DMS53 (cell line): ENCODE measurements around the gene PDE6B.
"Not testable (repeated sequence)": the region's sequence is repeated elsewhere in the genome, so short reads cannot be mapped to it uniquely, and the experiment has no call there.

Experiments
- DNase-seq: peaks from one replicate; lab custom pipeline; 2025; lab: John Stamatoyannopoulos, UW

Gene PDE6B

GRCh38 chr4:622071-622995, 3.0 kb upstream of the PDE6B start:
- DNase-seq, result peak; percentile 48

GRCh38 chr4:622996-623913, 2.1 kb upstream of the PDE6B start:
- no peak for DNase-seq

DNA sequence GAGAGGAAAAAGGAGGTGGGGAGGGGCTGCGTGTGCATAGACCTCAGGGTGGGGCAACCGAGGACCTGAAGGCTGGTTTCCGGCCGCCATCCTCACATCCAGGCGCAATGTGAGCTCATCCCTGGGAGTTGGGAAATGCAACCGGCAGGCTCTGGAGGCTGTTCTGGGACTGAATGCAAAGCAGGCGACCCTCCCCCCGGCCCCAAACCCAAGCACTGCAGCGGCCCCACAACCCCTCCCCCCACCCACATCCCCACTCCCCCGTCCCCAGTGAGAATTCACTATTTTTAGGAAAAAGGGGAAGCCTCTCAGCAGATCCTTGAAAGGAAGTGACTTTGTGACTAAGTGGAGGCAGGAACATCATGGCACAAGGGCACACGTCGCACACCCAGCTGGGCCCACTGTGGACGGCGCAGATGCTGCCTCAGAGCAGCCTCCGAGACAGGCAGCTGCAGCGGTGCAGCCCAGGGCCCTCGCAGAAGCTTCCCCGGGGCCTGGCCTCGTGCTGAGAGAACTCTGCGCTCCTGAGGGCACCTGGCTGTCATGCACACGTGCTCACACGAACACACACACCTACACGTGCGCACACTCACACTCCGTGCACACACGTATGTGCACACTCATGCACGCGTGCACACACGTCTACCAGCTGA, 1.3 kb upstream of the PDE6B start:
- DNase-seq, result no peak

DNA sequence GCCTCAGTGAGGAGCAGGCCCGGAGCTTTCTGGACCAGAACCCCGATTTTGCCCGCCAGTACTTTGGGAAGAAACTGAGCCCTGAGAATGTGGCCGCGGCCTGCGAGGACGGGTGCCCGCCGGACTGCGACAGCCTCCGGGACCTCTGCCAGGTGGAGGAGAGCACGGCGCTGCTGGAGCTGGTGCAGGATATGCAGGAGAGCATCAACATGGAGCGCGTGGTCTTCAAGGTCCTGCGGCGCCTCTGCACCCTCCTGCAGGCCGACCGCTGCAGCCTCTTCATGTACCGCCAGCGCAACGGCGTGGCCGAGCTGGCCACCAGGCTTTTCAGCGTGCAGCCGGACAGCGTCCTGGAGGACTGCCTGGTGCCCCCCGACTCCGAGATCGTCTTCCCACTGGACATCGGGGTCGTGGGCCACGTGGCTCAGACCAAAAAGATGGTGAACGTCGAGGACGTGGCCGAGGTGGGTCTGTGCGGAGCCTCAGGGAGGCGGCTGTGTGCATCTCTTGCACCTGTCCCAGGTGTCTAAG, 323 bp downstream of the PDE6B start:
- DNase-seq, result no peak

DNA sequence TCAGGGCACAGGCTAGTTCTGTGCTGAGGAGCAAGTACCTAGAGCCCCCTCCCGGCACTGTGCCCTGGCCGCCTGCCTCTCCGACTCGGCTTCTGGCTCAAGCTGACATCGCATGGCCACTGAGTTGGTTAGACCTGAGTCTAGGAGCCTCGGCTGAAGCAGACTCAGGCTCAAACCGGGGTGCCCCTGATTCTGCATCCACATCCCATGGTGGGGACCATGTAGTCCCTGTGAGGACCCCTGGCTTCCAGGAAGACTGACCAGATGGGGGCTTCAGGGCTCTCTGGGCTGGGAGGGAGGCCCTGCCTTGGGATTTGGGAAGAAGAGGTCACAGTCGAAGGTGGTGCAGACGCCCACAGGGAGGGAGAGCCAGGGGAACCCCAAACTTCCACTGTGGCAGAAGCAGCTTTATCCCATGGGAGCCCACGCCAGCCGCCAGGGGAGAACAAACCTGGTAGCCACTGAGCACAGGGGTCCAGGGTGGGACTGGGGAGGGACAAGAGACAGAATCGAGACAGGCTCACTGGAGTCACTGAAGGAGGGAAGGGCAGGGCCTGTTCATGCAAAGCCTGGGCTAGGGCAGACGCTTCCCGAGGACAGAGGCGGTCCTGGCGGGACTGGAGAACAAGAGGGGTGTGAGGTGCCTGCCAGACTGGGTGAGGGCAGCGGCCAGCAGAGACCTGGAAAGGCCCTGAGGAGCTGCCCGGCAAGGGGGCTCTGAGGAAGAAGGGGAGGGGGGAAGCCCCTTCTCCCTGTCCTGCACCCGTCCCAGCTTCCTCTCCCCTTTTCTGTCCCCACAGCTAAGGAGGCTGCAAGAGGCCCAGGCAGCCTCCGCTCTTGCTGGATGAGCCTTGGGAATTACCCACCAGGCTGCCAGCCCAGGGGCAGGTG, 1.1 kb downstream of the PDE6B start:
- DNase-seq, result no peak

DNA sequence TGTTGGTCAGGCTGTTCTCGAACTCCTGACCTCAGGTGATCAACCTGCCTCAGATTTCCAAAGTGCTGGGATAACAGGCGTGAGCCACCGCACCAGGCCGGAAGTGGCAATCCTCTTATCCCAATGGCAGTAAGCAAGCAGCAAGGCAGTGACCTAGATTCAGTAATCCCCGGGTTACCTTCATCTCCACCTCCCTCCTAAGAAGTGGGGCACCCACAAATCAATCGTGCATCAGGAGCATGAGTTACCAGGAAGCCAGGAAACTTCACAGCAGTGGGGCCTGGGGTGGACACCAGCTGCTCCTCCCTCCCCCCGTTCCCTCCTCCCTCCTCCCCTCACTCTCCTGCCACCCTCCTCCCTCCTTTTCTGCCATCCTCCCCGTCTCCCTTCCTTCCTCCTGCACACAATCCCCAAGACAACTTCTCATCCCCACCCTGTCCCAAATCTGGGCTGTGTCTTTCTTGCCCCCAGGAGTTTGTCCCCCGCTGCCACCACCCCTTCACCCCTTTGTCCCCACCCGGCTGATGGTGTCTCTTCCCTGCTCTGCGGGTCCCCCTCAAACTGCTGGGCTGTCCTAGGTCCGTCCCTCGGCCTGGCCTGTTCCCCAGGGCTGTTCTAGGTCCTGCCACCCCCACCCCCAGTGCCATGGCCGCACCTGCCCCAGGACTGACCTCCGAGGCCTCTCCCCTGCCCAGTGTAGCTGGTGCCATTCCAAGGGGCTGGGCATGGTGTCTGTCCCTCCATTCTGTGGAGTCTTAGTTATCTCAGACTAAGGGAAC, 2.2 kb downstream of the PDE6B start:
- no peak for DNase-seq

GRCh38 chr4:628311-628741, 3.0 kb downstream of the PDE6B start:
- DNase-seq, result peak; percentile 47

DNA sequence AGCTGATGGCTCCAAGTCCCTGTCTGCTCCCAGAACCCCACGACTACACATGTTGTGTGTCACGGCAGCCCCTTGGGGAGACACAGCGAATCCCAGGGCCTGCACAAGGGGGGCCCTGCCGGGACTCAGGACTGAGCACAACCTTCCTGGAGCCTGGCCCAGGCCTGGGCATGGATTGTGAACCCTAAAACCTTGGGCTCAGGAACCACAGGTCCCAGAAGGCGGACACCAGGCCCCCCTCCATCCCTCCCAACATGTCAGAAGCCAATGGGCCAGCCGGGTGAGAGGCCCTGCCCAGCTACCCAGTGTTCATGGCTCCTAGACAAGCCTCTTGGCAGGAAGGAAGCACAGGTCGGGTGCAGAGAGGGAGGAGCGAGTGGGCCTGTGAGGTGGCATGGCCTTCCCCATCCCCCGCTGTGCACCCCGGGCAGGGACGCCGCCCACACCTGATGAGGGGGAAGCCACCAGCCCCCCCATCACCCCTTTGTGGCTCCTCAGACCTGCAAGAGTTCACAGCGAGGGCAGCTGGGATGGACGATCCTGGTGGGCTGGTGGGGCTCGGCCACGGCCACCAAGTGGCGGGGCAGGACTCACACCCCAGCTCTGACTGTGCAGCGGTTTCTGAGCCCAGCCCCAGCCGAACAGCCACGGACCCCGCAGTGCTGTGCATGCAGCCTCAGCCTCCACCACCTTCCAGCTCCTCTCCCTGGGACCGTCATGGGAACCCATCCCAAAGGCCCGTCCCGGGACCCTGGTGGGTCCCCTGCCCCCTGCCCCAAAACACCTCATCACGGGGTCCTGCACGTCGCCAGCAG, 3.7 kb downstream of the PDE6B start:
- DNase-seq, result no peak

- no peak for DNase-seq
Observed at GRCh38 chr4:629636-629914, 4.2 kb downstream of the PDE6B start.

DNA sequence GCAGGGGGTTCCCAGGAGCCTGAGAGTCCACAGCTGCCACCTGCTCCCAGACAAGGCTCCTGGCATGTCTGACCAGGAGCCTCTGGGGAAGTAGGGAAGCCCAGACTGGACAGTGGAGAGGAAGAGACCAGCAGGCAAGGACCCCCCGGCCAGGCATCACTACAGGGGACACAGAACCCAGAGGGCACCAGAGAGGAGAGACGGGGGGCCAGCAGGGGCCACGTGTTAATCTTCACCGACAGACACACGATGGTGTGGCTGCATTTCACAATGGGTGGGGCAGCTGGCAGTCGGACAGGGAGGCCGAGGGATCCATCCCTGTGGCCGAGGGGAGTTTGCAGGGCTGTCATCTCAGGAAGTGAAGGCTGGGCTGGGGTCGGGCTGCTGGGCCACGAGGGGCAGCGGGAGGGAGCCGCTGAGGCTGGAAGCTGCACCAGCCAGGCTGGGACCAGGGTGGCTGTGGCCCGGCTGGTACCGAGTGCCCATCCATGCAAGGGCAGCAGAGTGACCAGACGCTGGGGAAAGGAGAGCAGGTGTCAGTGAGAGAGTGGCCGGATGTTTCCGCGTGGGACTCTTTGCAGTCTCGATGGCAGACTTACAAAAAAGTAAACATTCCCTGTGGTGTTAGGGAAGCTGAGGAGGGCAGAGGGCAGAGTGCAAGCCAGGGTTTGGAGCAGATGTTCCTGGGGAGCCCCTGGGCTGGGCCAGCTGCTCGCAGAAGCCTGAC, 4.7 kb downstream of the PDE6B start:
- DNase-seq, result peak; percentile 88

- DNase-seq, result peak; percentile 88
Observed at GRCh38 chr4:630656-631055, 5.3 kb downstream of the PDE6B start.

- no peak for DNase-seq
Observed at GRCh38 chr4:632196-632790, 6.9 kb downstream of the PDE6B start.

DNA sequence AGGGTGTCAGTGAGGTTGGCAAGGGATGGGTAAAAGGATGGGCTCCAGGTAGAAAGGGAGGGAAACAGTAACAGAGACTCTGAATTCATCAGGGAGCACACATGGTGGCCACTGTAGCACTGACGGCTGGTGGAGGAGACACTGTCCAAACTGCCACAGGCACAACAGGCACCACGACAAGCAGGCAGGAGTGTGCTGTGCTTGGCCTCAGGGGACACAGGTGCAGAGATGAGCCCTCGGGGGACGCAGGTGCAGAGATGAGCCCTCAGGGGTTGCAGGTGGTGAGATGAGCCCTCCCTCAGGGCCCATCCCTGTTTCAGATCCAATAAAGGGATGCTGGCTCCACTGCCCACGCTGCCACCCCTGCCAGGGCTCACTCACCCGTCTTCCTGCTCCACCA, 7.6 kb downstream of the PDE6B start:
- DNase-seq, result no peak

GRCh38 chr4:633406-633805, 8.0 kb downstream of the PDE6B start:
- no peak for DNase-seq

- DNase-seq, result no peak
Observed at GRCh38 chr4:633976-634598, 8.7 kb downstream of the PDE6B start.

- DNase-seq, result no peak
Observed at GRCh38 chr4:634599-634985, 9.2 kb downstream of the PDE6B start.

DNA sequence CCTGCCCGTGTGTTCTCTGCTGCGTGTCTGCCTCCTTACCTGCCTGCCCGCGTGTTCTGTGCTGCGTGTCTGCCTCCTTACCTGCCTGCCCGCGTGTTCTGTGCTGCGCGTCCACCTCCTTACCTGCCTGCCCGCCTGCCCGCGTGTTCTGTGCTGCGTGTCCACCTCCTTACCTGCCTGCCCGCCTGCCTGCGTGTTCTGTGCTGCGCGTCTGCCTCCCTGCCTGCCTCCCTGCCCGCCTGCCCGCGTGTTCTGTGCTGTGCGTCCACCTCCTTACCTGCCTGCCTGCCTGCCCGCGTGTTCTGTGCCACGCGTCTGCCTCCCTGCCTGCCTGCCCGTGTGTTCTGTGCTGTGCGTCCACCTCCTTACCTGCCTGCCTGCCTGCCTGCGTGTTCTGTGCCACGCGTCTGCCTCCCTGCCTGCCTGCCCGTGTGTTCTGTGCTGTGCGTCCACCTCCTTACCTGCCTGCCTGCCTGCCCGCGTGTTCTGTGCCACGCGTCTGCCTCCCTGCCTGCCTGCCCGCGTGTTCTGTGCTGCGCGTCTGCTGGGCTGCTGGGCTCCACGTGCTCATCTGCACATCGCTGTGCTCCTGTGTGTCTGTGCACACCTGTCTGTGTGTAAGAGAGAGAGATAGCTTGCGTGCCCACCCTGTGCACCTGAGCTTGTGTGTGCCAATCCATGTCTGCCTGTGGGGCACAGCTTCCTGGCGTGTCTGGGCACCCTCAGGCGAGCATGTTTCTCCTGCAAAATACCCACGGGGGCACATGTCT, 9.9 kb downstream of the PDE6B start:
- DNase-seq, result not testable (repeated sequence)
